Activated CD4-positive, alpha-beta T cell treated with anti-CD3 and anti-CD28 coated beads, Interleukin-10, Interleukin-2, amounts not matched to agents 100 ng/mL and 50 ng/mL, durations not matched to agents 16 hours and 8 hours (primary cell): ENCODE results near the gene BDKRB2.

Experiments used
- DNase-seq: peaks from one replicate; pipeline ENCODE4 v3.0.0-alpha.2; 2020

Gene BDKRB2

GRCh38 chr14:96204151-96205058, at the start of gene BDKRB2:
Gene BDKRB2 (plus strand): TSS chr14:96204839. CDS start chr14:96237108, 32,269 bp downstream.
- DNase-seq = peak; percentile 10

GRCh38 chr14:96154900-96155299, 49.7 kb upstream of the BDKRB2 start:
- DNase-seq = no peak

DNA sequence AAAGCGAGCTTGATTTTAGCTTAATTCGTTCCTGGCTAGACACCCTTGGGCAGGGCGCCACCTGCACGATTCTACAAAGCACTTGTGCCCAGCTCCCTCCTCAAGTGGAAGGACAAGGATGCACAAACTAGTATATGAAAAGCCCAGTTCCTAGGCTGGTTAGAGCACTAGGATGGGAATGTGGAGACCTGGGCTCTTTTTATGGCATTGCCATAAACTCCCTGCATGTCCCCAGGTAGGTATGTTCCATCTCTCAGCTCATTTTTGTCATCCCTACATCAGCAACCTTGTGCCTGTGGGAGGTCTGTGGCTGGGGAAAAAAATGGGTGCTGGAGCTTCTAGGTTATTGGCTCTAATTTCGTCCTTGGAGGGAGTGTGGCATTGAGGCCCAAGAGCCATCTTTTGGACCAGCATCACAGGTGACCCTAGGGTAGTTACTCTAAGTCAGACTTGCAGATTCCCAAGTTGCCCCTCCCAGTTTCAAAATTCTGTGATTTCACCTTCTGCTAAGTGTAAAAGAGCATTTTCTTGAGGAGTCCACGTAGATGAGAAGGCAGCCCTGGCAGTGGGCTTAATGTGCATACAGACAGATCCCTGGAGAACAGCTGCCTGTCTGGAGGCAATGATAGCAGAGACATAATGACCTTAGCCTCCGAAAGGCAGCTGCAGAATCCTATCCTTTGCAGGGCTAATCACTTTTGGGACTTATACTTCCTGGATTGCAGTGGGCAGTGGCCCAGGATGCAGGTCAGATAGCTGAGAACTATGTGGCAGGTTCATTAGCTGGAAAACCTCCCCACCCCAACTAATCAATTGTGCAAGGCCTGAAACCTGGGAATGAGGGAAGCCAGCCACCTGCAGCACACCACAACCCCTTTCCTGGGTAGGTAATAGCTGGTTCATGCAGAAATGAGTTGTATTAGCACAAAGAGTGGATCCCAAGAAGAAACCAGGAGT, 47.6 kb upstream of the BDKRB2 start:
- no peak for DNase-seq

- no peak for DNase-seq
Measured at GRCh38 chr14:96158735-96159134, 45.9 kb upstream of the BDKRB2 start.

GRCh38 chr14:96160076-96160912, 44.3 kb upstream of the BDKRB2 start:
- no peak for DNase-seq

- no peak for DNase-seq
Measured at GRCh38 chr14:96160913-96161310, 43.7 kb upstream of the BDKRB2 start.

- DNase-seq = no peak
Measured at GRCh38 chr14:96161636-96162035, 43.0 kb upstream of the BDKRB2 start.

- no peak for DNase-seq
Measured at GRCh38 chr14:96162265-96162664, 42.4 kb upstream of the BDKRB2 start.

GRCh38 chr14:96162741-96163140, 41.9 kb upstream of the BDKRB2 start:
- no peak for DNase-seq

- no peak for DNase-seq
Measured at GRCh38 chr14:96164861-96165490, 39.7 kb upstream of the BDKRB2 start.

DNA sequence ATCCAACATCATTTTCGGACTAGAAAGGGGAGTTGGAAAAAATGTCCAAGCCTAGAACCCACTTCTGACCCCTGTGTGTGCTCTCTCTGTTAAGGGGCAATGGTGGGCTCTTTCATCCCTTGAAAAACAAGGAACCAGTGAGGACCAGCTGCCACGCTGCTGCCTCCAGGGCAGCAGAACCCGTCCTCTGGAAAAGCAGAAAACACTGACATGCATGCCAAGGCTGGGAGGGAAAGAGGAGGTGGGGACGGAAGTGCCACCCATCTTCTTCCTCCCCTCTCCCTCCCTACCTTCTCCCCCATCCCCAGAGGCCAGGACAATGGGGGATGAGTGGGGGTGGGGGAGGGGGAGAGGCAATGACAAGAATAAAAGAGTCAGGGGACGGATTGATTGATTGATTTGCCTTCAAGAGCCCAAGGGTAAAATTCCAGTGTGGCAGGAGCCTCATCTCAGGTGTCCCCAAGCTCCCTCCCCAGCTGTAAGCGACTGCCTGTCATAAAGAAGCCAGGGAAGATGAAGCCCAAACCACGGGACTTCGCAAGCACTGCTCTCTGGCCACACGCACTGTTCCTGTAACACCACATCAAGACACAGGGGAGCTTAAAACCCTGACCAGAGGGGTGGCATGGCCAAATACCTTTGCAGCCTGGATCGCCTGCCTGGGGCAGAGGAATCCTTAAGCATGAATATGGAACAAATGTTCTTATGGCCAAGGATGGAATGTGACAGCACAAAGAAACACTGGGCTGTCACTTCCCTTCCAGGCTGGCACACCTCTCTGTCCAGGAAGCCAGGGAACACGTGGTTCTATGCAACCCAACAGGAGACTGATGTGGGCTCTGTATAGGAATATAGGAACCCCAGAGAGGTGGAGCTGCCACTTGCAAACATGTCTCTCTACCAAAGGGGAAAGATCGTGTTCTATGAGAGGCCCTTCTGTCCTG, 38.9 kb upstream of the BDKRB2 start:
- DNase-seq = no peak

GRCh38 chr14:96166461-96167223, 38.0 kb upstream of the BDKRB2 start:
- no peak for DNase-seq

GRCh38 chr14:96167224-96168148, 37.2 kb upstream of the BDKRB2 start:
- no peak for DNase-seq

- no peak for DNase-seq
Measured at GRCh38 chr14:96168581-96168980, 36.1 kb upstream of the BDKRB2 start.

DNA sequence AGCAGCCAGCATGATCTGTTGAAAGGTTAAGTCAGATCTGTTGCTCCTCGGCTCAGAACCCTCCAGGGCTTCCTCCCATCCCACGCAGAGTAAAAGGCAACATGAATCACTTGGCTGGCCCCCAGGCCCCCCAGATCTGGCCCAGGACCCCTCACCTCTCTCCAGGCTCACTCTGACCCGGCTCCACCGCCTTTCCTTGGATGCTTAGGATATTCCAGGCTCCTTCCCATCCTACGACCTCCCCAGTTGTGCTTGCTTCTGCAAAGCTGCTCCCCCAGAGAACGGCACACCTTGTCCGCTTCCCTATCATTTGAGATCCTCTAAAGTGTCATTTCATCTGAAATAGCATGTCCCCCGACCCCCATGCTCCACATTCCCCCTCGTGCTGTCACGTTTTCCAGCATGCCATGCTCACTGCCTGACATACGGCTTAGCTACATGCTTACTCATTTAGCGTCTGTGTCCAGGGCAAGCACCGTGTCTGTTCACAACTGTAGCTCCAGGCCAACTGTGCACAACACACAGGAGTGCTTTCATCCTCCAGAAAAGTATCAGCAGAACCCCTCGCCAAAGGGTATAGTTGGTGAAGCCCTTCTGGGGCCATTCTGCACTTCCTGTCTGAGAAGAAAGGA, 33.6 kb upstream of the BDKRB2 start:
- no peak for DNase-seq

DNA sequence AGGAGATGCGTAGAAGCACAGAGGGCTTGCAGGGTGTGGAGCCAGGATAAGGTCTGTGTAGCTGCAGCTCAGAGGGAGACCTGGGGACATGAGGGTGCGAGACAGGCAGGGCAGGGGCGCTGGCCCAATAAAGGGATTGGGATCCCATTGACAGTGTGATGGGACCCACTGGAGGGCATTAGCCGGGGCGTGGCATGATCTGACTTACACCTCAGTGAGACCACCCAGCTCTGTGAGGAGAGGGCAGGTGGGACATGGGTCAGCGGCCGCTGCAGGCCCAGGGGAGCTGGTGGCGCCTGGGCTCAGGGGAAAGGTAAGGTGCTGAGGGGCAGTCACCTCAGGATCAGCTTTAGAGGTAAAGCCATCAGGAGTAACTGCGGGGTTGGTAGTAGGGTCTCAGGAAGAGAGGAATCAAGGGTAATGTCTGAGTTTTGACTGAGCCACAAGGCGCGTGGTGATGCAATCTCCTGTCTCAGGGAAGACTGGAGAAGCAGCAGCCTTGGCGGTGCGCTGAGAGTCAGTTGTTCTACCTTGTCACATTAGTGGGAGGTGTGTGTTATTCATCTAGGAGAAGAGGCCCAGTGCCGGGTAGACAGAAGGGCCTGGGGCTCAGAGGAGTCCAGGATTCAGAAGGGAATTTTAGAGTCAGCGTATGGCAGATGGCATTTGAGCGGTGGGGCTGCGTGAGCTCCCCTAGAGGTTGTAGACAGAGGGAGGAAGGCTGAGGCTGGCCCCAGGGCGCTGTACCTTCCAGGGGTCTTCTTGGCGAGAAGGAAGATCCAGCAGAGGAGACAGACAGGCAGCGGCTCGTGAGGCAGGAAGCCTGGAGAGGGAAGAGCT, 30.8 kb upstream of the BDKRB2 start:
- DNase-seq = no peak

GRCh38 chr14:96176275-96176674, 28.4 kb upstream of the BDKRB2 start:
- DNase-seq = no peak

DNA sequence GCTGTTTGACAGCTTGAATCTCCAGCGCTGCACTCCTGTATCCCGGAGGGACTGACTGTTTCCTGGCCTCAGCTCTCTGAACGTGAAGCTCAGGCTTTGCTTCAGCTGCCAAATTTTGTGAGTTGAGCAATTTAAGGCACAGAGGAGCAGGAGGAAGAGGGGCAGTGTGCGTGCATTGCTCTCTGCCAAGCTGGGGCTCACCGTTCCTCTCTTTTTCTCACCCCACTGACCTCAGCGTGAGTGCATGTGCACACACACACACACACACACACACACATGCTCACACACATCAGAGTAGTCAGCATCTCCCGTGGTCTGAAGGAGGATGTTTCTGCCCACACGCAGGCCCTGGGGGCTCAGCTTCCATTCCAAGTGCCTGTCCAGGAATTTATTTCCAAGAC, 27.8 kb upstream of the BDKRB2 start:
- DNase-seq = no peak
